OCI-LY1 (cell line): Measurements from ENCODE around the gene KIAA1614.
"Not testable (repeated sequence)": the region's sequence is repeated elsewhere in the genome, so short reads cannot be mapped to it uniquely, and the experiment has no call there.

ENCODE experiments used
- H2AFZ ChIP-seq: fragments of 200-600 bp; sonication (generic), shearing (Covaris generic); 2 replicates; pipeline ENCODE4 v1.6.0; 2014; ENCODE audit warnings: antibody characterized with exemption, mild to moderate bottlenecking, low read length
- H3F3A ChIP-seq: fragments of 200-600 bp; sonication (generic), shearing (Covaris generic); 2 replicates; pipeline ENCODE4 v1.6.0; 2014; ENCODE audit warnings: mild to moderate bottlenecking, antibody characterized with exemption, low read length, moderate library complexity; ENCODE audit not compliant: insufficient read depth
- H3K27ac ChIP-seq: fragments of 200-600 bp; sonication (generic); 2 replicates; pipeline ENCODE4 v1.5.1; 2014; ENCODE audit warnings: low read length, mixed run types, mild to moderate bottlenecking, low read depth; ENCODE audit not compliant: poor library complexity, severe bottlenecking
- H3K27me3 ChIP-seq: fragments of 200-600 bp; sonication (generic); 2 replicates; pipeline ENCODE4 v1.6.0; 2014; ENCODE audit warnings: antibody characterized with exemption, mild to moderate bottlenecking, low read length, moderate library complexity; ENCODE audit not compliant: insufficient read depth
- H3K36me3 ChIP-seq: fragments of 200-600 bp; sonication (generic); 2 replicates; pipeline ENCODE4 v1.6.1; 2014; ENCODE audit warnings: mild to moderate bottlenecking, antibody characterized with exemption, low read length, moderate library complexity, mixed read lengths; ENCODE audit not compliant: insufficient read depth
- H3K4me1 ChIP-seq: fragments of 200-600 bp; sonication (generic); 2 replicates; pipeline ENCODE4 v1.5.1; 2014; ENCODE audit warnings: mild to moderate bottlenecking, low read length, moderate library complexity; ENCODE audit not compliant: insufficient read depth, severe bottlenecking
- H3K4me2 ChIP-seq: fragments of 200-600 bp; sonication (generic), shearing (Covaris generic); 2 replicates; pipeline ENCODE4 v1.6.1; 2014; ENCODE audit warnings: low read length
- H3K4me3 ChIP-seq: fragments of 200-600 bp; sonication (generic); 2 replicates; pipeline ENCODE4 v1.5.1; 2014; ENCODE audit warnings: low read length, low read depth, mild to moderate bottlenecking, mixed read lengths; ENCODE audit not compliant: poor library complexity, severe bottlenecking
- H3K79me2 ChIP-seq: fragments of 200-600 bp; shearing (Covaris generic); 2 replicates; pipeline ENCODE4 v1.6.1; 2016; ENCODE audit warnings: mixed run types, low read length, mixed read lengths; ENCODE audit not compliant: insufficient read depth
- H3K9ac ChIP-seq: fragments of 200-600 bp; sonication (generic), shearing (Covaris generic); 2 replicates; pipeline ENCODE4 v1.6.1; 2014; ENCODE audit warnings: mild to moderate bottlenecking, low read length, mixed read lengths
- H3K9me2 ChIP-seq: fragments of 200-600 bp; sonication (generic), shearing (Covaris generic); 2 replicates; pipeline ENCODE4 v1.6.1; 2014; ENCODE audit warnings: low read depth, mild to moderate bottlenecking, low read length, mixed read lengths
- H3K9me3 ChIP-seq: fragments of 200-600 bp; shearing (Covaris generic); 2 replicates; pipeline ENCODE4 v1.6.1; 2014; ENCODE audit warnings: low read length, mixed read lengths
- H4K20me1 ChIP-seq: fragments of 200-600 bp; sonication (generic), shearing (Covaris generic); 2 replicates; pipeline ENCODE4 v1.6.0; 2016; ENCODE audit warnings: mild to moderate bottlenecking, low read length; ENCODE audit not compliant: insufficient read depth
- CTCF ChIP-seq: fragments of 200-600 bp; sonication (generic), shearing (Covaris generic); IDR thresholded peaks from 2 replicates; pipeline ENCODE4 v1.5.1; 2017; ENCODE audit warnings: mild to moderate bottlenecking, antibody characterized with exemption, low read length, moderate library complexity, mixed read lengths
- EZH2 ChIP-seq: fragments of 200-600 bp; sonication (generic), shearing (Covaris generic); IDR thresholded peaks from 2 replicates; pipeline ENCODE4 v1.8.0; 2017; ENCODE audit warnings: borderline replicate concordance, mixed run types, mild to moderate bottlenecking, antibody characterized with exemption, low read length, moderate library complexity, mixed read lengths

The KIAA1614 gene

GRCh38 chr1:180966312-180966711 lies 53.6 kb downstream of the KIAA1614 start:
- Histone ChIP-seq H3K4me1 (no peaks in the 10 kb centered on the region), H3K4me3 (no peak overlapping the region), H3K36me3 (0 out of 2 replicates have a peak, but pooled peaks cover 2% of the 10 kb centered on the region), H3K9me2 (no peaks in the 10 kb centered on the region), H3F3A (no peaks in the 10 kb centered on the region), H3K9ac (no peak overlapping the region), H3K9me3 (no peaks in the 10 kb centered on the region), H3K27ac (no peak overlapping the region), H3K79me2 (no peaks in the 10 kb centered on the region), H3K4me2 (no peak overlapping the region), H4K20me1 (no peaks in the 10 kb centered on the region), H3K27me3 (no peaks in the 10 kb centered on the region), H2AFZ (no peak overlapping the region)
- TF ChIP-seq EZH2: no peak
- TF ChIP-seq CTCF: no peak

- no peaks in the 10 kb centered on the region for H3F3A ChIP-seq
- no peak overlapping the region for H3K4me3 ChIP-seq
- H4K20me1 ChIP-seq: no peaks in the 10 kb centered on the region
- no peaks in the 10 kb centered on the region for H3K79me2 ChIP-seq
- H3K4me2 ChIP-seq: no peak overlapping the region
- H3K4me1 ChIP-seq: no peaks in the 10 kb centered on the region
- no peak overlapping the region for H3K27ac ChIP-seq
- no peaks in the 10 kb centered on the region for H3K36me3 ChIP-seq
- H3K9ac ChIP-seq: no peak overlapping the region
- H3K9me2 ChIP-seq: no peaks in the 10 kb centered on the region
- H3K9me3 ChIP-seq: no peaks in the 10 kb centered on the region
- TF ChIP-seq CTCF (no peak), EZH2 (no peak)
- H3K27me3 ChIP-seq: no peaks in the 10 kb centered on the region
- no peak overlapping the region for H2AFZ ChIP-seq
Measured at GRCh38 chr1:180966744-180967536, 54.2 kb downstream of the KIAA1614 start.

- Histone ChIP-seq H3K9me3 (no peaks in the 10 kb centered on the region), H3K27ac (no peak overlapping the region), H3K79me2 (no peaks in the 10 kb centered on the region), H3F3A (no peaks in the 10 kb centered on the region), H3K4me2 (no peak overlapping the region), H3K4me3 (no peak overlapping the region), H4K20me1 (no peaks in the 10 kb centered on the region), H2AFZ (no peak overlapping the region), H3K9me2 (no peaks in the 10 kb centered on the region), H3K9ac (no peak overlapping the region), H3K27me3 (no peaks in the 10 kb centered on the region), H3K4me1 (no peaks in the 10 kb centered on the region), H3K36me3 (peaks cover 3% of the 10 kb centered on the region; the same call in 1 of the 2 replicates)
- TF ChIP-seq CTCF: no peak
Measured at GRCh38 chr1:180967558-180967957, 54.9 kb downstream of the KIAA1614 start.

GRCh38 chr1:180968834-180969233 lies 56.1 kb downstream of the KIAA1614 start:
- H2AFZ ChIP-seq, H3K27ac ChIP-seq, H3K9ac ChIP-seq, H3K4me1 ChIP-seq, H3K9me2 ChIP-seq, H4K20me1 ChIP-seq, H3F3A ChIP-seq, H3K4me3 ChIP-seq, H3K27me3 ChIP-seq, H3K9me3 ChIP-seq, H3K4me2 ChIP-seq, H3K79me2 ChIP-seq, H3K36me3 ChIP-seq: not testable (repeated sequence)
